K562 (cell line): ENCODE results near the gene PPP1CA. TPM values are rescaled to one million over a fixed set of nuclear protein-coding genes. Genes with fewer than 3 reads are reported as not detected.

Experiments
- CTCF ChIP-seq, 3 experiments: IDR thresholded peaks in 2 of 3; conservative IDR thresholded peaks in 1 of 3; 2 replicates each; pipeline ENCODE4 v1.5.1; 2011 to 2012; ENCODE audit warnings: low read length in 3 of 3, mild to moderate bottlenecking in 3 of 3, control low read depth in 2 of 3, improper control_type of control experiment in 1 of 3, inconsistent platforms in 1 of 3, low read depth in 1 of 3, mixed read lengths in 1 of 3, moderate library complexity in 1 of 3; ENCODE audit not compliant: insufficient read depth in 2 of 3
- GATAD2A ChIP-seq: fragments of 450-650 bp; IDR thresholded peaks from 2 replicates; pipeline ENCODE4 v1.6.1; 2017
- HMBOX1 ChIP-seq: sonication (generic); IDR thresholded peaks from 2 replicates; pipeline ENCODE4 v1.6.1; 2016
- HMGXB4 ChIP-seq: sonication (generic); formaldehyde crosslinking; IDR thresholded peaks from 2 replicates; pipeline ENCODE4 v1.8.1; 2023; ENCODE audit warnings: mild to moderate bottlenecking, missing genetic modification reagents
- MCM7 ChIP-seq, 2 experiments: fragments of 450-650 bp; IDR thresholded peaks; 2 replicates each; pipeline ENCODE4 v1.6.1; 2016 to 2018
- MYNN ChIP-seq, 2 experiments: sonication (generic); formaldehyde crosslinking in 1 of 2; IDR thresholded peaks; 2 replicates each; pipeline versions ENCODE4 v1.5.0 to v1.6.1; 2016 to 2020; ENCODE audit warnings: antibody characterized with exemption in 1 of 2, missing genetic modification reagents in 1 of 2
- PHF8 ChIP-seq: fragments of 200-600 bp; sonication (generic); IDR thresholded peaks from 2 replicates; pipeline ENCODE4 v1.6.1; 2012; ENCODE audit warnings: mixed run types, mild to moderate bottlenecking, inconsistent platforms, low read length, moderate library complexity, borderline replicate concordance
- POLR2B ChIP-seq: fragments of 450-650 bp; IDR thresholded peaks from 2 replicates; pipeline ENCODE4 v1.6.1; 2018; ENCODE audit warnings: low read depth; ENCODE audit not compliant: partially characterized antibody
- POLR2H ChIP-seq: IDR thresholded peaks from 2 replicates; pipeline ENCODE4 v1.6.1; 2016; ENCODE audit warnings: missing genetic modification characterization, low read depth, mild to moderate bottlenecking, control low read depth, missing compliant biosample characterization, moderate library complexity
- STAT6 ChIP-seq: sonication (generic); formaldehyde crosslinking; IDR thresholded peaks from 2 replicates; pipeline ENCODE4 v1.8.1; 2023; ENCODE audit warnings: mild to moderate bottlenecking, missing genetic modification reagents
- VEZF1 ChIP-seq: fragments of 200-800 bp; sonication (Bioruptor generic); IDR thresholded peaks from 2 replicates; pipeline ENCODE4 v1.6.1; 2017; ENCODE audit warnings: missing genetic modification characterization, missing compliant biosample characterization
- ZC3H8 ChIP-seq: fragments of 450-650 bp; IDR thresholded peaks from 2 replicates; pipeline ENCODE4 v1.6.1; 2017
- ZNF277 ChIP-seq: fragments of 250-450 bp; sonication (Bioruptor Pico); IDR thresholded peaks from 2 replicates; pipeline ENCODE4 v1.8.0; 2022; ENCODE audit warnings: inconsistent platforms, mild to moderate bottlenecking, moderate library complexity, borderline replicate concordance
- ZNF445 ChIP-seq: fragments of 250-450 bp; sonication (Bioruptor Pico); IDR thresholded peaks from 2 replicates; pipeline ENCODE4 v1.4.0; 2020; ENCODE audit warnings: low read depth, mild to moderate bottlenecking, moderate library complexity
- ZNF75A ChIP-seq: fragments of 450-650 bp; formaldehyde crosslinking; IDR thresholded peaks from 2 replicates; pipeline ENCODE4 v1.4.0; 2020; ENCODE audit warnings: mild to moderate bottlenecking
- polyA plus RNA-seq, 8 experiments: library from polyadenylated mRNA; depleted of rRNA in 4 of 8; stranded (reverse) in 5 of 8; unstranded in 3 of 8; fragments of >200 nt; fragmentation: Nextera tagmentation in 2 of 8; fragmentation: Illumina TruSeq in 1 of 8; extraction: Ambion mirVana in 2 of 8; extraction: Trizol in 1 of 8; gene quantifications; 2 replicates each; pipeline versions ENCODE4 v1.2.1 to v1.2.3, GENCODE V29; 2011 to 2014; ENCODE audit warnings: inconsistent platforms in 1 of 8, missing spikeins in 1 of 8
- total RNA-seq, 7 experiments: library from RNA; depleted of rRNA in 6 of 7; stranded (reverse); fragments of >200 nt in 6 of 7; fragmentation: Illumina TruSeq in 2 of 7; extraction: Trizol in 2 of 7; gene quantifications; 2 replicates each; pipeline versions ENCODE4 v1.2.1 to v1.2.3, GENCODE V29; 2011 to 2021; ENCODE audit warnings: low replicate concordance in 1 of 7

The PPP1CA gene
- total and polyA plus RNA-seq, 9 of the 15 experiments (the other 6 are each of a cell fraction or from before 2014, with no cell fraction given): 18.2 to 242 (median 188) TPM

- no peak for TF ChIP-seq HMGXB4 (CRISPR knock-in tag)
- no peak for TF ChIP-seq CTCF (IDR thresholded peaks at IDR 0.05 in 2 of 3, conservative IDR thresholded peaks at IDR 0.05 in 1 of 3; ENCODE audit: insufficient read depth in 2 of 3, low read depth in 1 of 3, low read length in 3 of 3)
- no peak for TF ChIP-seq ZNF75A (CRISPR knock-in tag)
- TF ChIP-seq POLR2B: peak; percentile 19
- TF ChIP-seq VEZF1 (CRISPR knock-in tag): peak; percentile 83
- peak; percentile 21; the same call in 1 of the 2 replicates for TF ChIP-seq MYNN (IDR thresholded peaks at IDR 0.05)
- TF ChIP-seq MYNN (CRISPR knock-in tag; IDR thresholded peaks at IDR 0.05): no peak
- TF ChIP-seq STAT6: no peak
- no peak for TF ChIP-seq GATAD2A
- TF ChIP-seq MCM7 (IDR thresholded peaks at IDR 0.05): no peak
- no peak for TF ChIP-seq HMBOX1
- TF ChIP-seq ZC3H8: no peak
- no peak for TF ChIP-seq ZNF445
- TF ChIP-seq POLR2H: no peak
- no peak for TF ChIP-seq ZNF277 (CRISPR knock-in tag)
- TF ChIP-seq PHF8: no peak
These were observed 35.6 kb upstream of the PPP1CA start, which contains the start of gene PTPRCAP (continued) for GRCh38 chr11:67437082-67437808.
